NK-92 treated with Interleukin-12 subunit alpha and Interleukin-12 subunit beta, amount 100 ng/mL, for 24 hours (cell line): Measurements from ENCODE around the gene OR6M1.

Experiments used
- DNase-seq: peaks from one replicate; lab custom pipeline; 2025; lab: John Stamatoyannopoulos, UW

The OR6M1 gene

DNA sequence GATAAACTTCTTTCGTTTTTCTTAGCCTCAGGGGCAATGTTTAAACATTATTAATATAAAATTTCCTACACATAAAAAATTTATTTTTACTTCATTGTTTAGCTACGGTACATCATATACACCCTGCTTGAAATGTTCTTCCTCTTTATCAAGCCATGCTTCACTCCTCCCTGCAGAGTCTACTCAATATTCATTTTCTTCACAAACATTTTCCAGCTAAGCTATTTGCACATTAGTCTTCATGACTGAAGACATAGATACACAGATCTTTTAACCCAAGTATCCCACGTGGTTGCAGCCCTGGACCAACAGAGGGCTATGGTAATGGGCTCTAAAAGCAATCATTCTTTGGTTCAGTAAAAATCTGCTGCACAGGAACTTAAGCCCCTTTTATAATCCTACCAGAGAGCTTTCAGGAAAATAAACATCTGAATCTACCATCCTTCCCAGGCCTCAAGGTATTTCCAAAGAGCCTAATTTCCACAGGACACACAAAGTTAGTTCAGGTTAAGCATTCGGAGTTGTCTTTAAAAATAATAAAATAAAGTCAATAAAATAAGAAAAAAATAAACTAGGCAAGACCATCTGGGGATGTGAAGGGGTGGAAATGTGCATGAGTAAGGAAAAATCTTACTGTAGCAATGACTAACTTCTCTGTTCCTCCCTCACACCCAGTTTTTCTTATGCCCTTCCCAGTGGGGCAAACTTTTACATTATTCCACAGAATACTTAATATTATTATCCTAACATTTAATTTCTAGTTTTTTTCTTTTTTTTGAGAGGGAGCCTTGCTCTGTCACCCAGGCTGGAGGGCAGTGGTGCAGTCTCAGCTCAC lies 30.2 kb downstream of the OR6M1 start:
- no peak for DNase-seq

DNA sequence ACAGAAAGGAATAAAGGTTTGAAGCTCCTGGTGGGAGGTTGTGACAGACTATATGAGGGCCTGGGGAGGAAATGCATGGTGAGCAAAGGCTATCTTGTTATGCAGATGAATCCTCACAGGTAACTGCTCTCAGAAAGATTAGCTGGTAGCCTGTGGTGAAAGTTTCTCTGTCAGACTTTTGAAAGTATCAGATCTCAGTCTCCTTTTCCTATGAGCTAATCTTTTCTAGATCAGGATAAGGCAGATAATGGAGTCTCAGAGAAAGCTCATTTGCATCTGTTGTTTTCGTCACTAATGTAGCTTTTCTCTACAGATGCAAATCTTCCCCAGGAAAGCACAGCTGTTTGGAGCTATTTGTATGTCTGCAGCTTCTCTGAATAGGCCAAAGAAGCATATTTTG lies 30.9 kb downstream of the OR6M1 start:
- DNase-seq: no peak

DNA sequence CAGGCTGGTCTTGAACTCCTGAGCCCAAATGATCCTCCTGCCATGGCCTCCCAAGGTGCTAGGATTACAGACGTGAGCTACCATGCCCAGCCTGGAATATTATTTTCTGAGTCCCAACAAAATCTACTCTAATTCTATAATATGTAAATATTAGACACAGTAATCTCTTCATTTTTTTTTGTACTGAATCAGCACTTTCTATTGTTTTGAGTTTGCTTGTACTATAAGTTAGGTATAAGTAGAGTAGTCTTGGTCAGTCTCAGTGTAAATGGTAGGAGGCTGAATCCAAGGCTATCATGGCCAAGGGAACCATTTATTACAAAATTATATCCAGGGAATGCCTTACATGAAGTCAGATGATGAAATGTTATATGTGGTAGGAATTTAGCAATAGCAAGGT lies 32.2 kb downstream of the OR6M1 start:
- DNase-seq: no peak

DNA sequence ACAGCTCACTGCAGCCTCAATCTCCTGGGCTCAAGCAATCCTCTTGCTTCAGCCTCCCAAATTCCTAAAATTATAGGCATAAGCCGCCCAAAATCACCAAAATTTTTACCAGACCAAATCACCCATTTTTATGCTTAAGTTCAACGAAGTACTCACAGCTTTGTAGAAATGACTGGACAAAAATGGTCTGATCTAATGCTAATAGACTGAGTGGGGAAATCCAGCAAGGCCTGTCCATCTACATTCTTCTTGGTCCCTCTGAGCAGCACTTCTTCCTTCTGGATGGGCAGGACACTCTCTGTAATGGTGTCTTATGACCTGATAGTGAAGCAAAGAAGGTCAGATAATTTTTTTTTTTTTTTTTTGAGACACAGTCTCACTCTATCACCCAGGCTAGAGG lies 33.1 kb downstream of the OR6M1 start:
- DNase-seq: no peak

DNA sequence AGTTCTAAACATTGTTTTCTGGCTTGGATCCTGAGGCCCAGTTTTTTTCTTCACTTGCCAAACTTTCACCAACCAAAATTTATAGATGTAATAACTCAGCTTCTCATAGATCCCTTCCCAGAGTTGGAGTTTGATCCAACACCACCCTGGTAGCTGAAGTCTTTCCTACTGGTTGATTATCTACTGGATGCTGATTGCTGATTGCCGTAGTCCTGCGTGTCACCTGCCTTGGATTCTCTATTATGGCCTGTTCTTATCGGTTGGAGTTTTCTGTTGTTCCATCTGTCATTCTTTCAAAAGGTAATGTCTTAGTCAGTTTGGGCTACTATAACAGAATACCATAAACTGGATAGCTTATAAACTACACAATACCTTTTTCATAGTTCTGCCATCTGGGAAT lies 34.5 kb downstream of the OR6M1 start:
- DNase-seq: no peak

DNA sequence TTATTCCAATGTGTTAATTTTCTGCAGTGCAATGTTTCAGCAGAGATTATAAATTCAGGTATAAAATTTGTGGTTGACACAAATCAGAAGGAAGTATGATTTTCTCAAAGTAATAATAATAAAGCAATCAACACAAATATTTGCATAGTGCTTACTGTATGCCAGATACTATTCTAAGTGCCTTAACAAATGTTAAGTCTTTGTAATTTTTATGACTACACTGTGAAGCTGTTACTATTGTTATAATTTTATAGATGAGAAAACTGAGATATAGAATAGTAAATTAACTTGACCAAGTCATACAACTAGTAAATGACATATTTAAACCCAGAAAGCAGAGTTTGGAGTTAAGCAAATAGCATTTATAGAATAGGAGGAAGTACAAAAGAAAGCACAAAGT lies 35.4 kb downstream of the OR6M1 start:
- no peak for DNase-seq

DNA sequence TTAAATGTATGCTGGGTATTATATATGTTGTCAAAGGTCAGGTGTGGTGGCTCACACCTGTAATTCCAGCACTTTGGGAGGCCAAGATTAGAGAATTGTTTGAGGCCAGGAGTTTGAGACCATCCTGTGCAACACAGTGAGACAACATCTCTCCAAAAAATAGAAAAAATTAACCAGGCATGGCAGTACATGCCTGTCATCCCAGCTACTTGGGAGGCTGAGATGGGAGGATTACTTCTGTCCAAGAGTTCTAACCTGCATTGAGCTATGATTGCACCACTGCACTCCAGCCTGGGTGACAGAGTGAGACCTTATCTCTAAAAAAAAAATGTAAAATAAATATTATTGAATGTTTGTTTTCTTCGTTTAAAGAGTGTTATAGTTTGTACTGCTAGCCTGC lies 40.5 kb downstream of the OR6M1 start:
- DNase-seq: no peak

DNA sequence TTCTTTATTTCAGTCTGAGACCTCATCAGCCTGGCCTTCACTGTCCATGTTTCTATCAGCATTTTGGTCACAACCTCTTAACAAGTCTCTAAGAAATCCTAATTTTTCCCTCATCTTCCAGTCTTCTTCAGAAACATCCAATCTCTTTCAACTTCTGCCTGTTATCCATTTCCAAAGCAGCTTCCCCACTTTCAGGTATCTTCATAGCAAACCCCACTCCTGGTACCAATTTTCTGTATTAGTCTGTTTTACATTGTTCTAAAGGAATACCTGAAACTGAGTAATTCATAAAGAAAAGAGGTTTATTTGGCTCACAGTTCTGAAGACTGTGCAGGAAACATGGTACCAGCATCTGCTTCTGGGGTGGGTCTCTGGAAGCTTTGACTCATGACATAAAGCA lies 43.7 kb downstream of the OR6M1 start:
- DNase-seq: no peak

DNA sequence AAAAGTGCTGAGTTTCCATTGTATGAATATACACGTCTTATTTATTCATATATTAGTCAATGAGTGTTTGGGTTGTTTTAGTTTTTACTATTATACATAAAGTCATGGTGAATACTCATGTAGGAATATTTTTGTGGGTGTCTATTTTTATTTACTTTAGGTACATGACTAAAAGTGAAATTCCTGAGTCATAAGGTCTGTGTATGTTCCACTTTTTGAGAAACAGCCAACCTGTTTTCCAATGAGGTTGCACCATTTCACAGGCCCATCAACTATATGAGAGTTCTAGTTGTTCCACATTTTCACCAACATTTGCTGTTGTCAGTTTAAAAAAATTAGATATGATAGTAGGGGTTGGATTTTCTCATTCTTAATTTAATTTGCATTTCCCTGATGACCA lies 45.3 kb downstream of the OR6M1 start:
- no peak for DNase-seq

DNA sequence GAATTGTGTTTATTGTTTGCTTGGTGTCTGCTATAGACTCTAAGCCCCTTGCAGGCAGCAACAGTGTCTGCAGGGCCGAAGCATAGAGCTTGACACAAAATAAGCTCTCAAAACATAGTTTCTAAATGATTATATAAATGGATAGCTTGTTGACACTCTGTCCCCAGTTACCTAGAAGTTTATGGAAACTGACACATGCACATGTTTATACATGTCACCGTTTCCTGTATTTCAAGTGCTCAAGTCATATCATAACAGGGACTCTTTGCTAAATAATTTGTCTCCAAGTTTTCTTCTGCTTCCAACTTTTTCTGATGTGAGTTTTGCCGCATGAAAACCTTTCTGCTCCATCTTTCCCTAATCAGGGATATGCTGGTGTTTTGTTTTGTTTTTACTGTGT lies 48.2 kb downstream of the OR6M1 start:
- DNase-seq: no peak

DNA sequence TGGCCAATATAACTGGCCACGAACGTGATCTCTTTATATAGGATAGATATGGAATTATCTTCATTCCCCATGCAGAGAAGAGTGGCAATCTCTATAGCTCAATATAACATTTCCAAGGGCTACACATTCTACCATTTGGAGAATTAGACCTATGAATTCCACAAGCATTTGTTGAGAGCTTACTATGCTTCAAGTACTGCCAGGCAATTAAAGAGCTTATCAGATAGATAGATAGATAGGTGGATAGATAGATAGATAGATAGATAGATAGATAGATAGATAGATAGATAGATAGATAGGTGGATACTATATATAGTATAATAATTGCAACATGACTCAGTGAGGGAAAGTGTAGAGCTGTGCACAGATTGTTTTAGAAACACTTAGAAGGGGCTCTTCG lies 50.3 kb downstream of the OR6M1 start:
- no peak for DNase-seq
